PC-3 (cell line): ENCODE results near the gene IPO9. TPM values are rescaled to one million over a fixed set of nuclear protein-coding genes. Genes with fewer than 3 reads are reported as not detected.

Experiments
- ATAC-seq: fragments of 200-7000 bp; cut with Tn5 transposase; 2 replicates; pipeline ENCODE4 v1.9.1; 2020; ENCODE audit warnings: mild to moderate bottlenecking, moderate library complexity
- BruUV-seq: library from RNA; stranded (reverse); fragments of 400-500 nt; replicated peaks from 2 replicates; lab custom pipeline; 2021; lab: Mats Ljungman, UMichigan
- CTCF ChIA-PET: fragments of 300-600 bp; sonication (Branson Sonifier 250); formaldehyde crosslinking; loops from one replicate; lab custom pipeline; 2022; ENCODE audit warnings: antibody characterized with exemption; lab: Charles Lee
- POLR2A ChIA-PET: fragments of 300-600 bp; sonication (Branson Sonifier 250); formaldehyde crosslinking; loops from one replicate; lab custom pipeline; 2022; ENCODE audit warnings: antibody characterized with exemption; ENCODE audit not compliant: unreplicated experiment; lab: Charles Lee
- DNase-seq: peaks from one replicate; pipeline ENCODE4 v3.0.0-alpha.2; 2015
- H2AFZ ChIP-seq: fragments of 300-600 bp; sonication (generic); 2 replicates; pipeline ENCODE4 v1.6.0; 2016; ENCODE audit warnings: antibody characterized with exemption, low read length
- H3F3A ChIP-seq: fragments of 300-600 bp; sonication (generic); one replicate; pipeline ENCODE4 v1.6.0; 2017; ENCODE audit warnings: antibody characterized with exemption, low read length, control low read depth, mild to moderate bottlenecking; ENCODE audit not compliant: unreplicated experiment
- H3K27ac ChIP-seq: fragments of 300-600 bp; sonication (generic); 2 replicates; pipeline ENCODE4 v1.5.1; 2016; ENCODE audit warnings: mild to moderate bottlenecking, low read length
- H3K27me3 ChIP-seq: fragments of 300-600 bp; sonication (generic); 2 replicates; pipeline ENCODE4 v1.6.1; 2016; ENCODE audit warnings: low read length, mixed read lengths
- H3K36me3 ChIP-seq: fragments of 300-600 bp; sonication (generic); 2 replicates; pipeline ENCODE4 v1.6.1; 2016; ENCODE audit warnings: low read depth, mixed run types, low read length, mixed read lengths
- H3K4me1 ChIP-seq: fragments of 300-600 bp; sonication (generic); 2 replicates; pipeline ENCODE4 v1.5.1; 2016; ENCODE audit warnings: low read length; ENCODE audit not compliant: insufficient read depth
- H3K4me2 ChIP-seq: fragments of 300-600 bp; sonication (generic); 2 replicates; pipeline ENCODE4 v1.6.0; 2016; ENCODE audit warnings: low read length
- H3K4me3 ChIP-seq: fragments of 300-600 bp; sonication (generic); 2 replicates; pipeline ENCODE4 v1.5.1; 2016; ENCODE audit warnings: mild to moderate bottlenecking, low read length, mixed read lengths
- H3K79me2 ChIP-seq: fragments of 300-600 bp; sonication (generic); 2 replicates; pipeline ENCODE4 v1.6.1; 2017; ENCODE audit warnings: low read length, mixed read lengths
- H3K9ac ChIP-seq: fragments of 300-600 bp; sonication (generic); 2 replicates; pipeline ENCODE4 v1.6.0; 2016; ENCODE audit warnings: mild to moderate bottlenecking, low read length
- H3K9me2 ChIP-seq: fragments of 300-600 bp; sonication (generic); replicated peaks from 2 replicates; pipeline ENCODE4 v1.6.1; 2016; ENCODE audit warnings: mixed run types, low read length, mixed read lengths
- H3K9me3 ChIP-seq: fragments of 300-600 bp; sonication (generic); 2 replicates; pipeline ENCODE4 v1.6.1; 2016; ENCODE audit warnings: low read length, mixed read lengths
- H4K20me1 ChIP-seq: fragments of 300-600 bp; sonication (generic); 2 replicates; pipeline ENCODE4 v1.6.1; 2016; ENCODE audit warnings: low read length, mixed read lengths
- EZH2 ChIP-seq: fragments of 300-600 bp; sonication (generic); IDR thresholded peaks from one replicate; pipeline ENCODE4 v1.6.1; 2017; ENCODE audit warnings: antibody characterized with exemption, mild to moderate bottlenecking, low read length; ENCODE audit not compliant: unreplicated experiment
- EZH2phosphoT487 ChIP-seq: fragments of 300-600 bp; sonication (generic); IDR thresholded peaks from 2 replicates; pipeline ENCODE4 v1.6.1; 2018; ENCODE audit warnings: mild to moderate bottlenecking, antibody characterized with exemption, low read length, borderline replicate concordance
- intact Hi-C: fragments of 100-400 bp; cut with micrococcal nuclease; formaldehyde crosslinking; loops from 2 replicates; pipeline ENCODE4 v1.9.0; 2023
- total RNA-seq: library from RNA; depleted of rRNA; stranded (reverse); fragments of >200 nt; gene quantifications from 2 replicates; pipeline ENCODE4 v1.2.3, GENCODE V29; 2014
- TF ChIP-seq, protein P1 (sequence below): fragments of 300-600 bp; sonication (generic); conservative IDR thresholded peaks from 2 replicates; pipeline ENCODE4 v1.5.1; 2017; ENCODE audit warnings: antibody characterized with exemption, low read depth, mild to moderate bottlenecking, low read length

The IPO9 gene
- total RNA-seq, 1 experiment from 2014 or later, result 21.6 TPM

DNA sequence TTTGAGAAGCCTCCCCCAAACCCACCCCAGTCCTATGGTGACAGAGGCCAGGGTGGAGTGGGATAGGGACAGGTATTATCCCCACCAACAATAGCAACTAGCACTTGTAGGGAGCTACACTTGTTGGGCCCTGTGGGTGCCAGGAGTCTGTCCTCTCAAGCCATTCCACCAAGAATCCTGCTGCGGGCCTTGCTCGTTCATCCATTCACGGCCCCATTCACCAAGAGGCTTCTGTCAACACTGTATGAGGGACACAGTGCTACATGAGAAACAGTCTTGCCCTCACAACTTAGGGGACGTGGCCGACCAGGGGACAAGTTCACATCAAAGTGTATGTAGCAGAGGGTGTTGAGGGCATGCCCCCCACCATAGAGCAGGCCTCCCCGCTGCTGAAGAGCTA is 78.7 kb downstream of the IPO9 start:
- Histone ChIP-seq H3K9me2 (no peaks in the 10 kb centered on the region), H2AFZ (no peak overlapping the region), H3K4me3 (no peak overlapping the region), H3K4me1 (no peaks in the 10 kb centered on the region), H3K9me3 (no peaks in the 10 kb centered on the region), H3K9ac (no peak overlapping the region), H3K4me2 (no peak overlapping the region), H3K27ac (no peak overlapping the region), H3K79me2 (no peaks in the 10 kb centered on the region), H3F3A (no peaks in the 10 kb centered on the region), H3K36me3 (no peaks in the 10 kb centered on the region), H3K27me3 (no peaks in the 10 kb centered on the region), H4K20me1 (no peaks in the 10 kb centered on the region)
- CTCF ChIA-PET, result no interaction called here
- intact Hi-C loops, result no loop called here
- no peak for ATAC-seq
- POLR2A ChIA-PET, result no interaction called here
- no peak for TF ChIP-seq EZH2
- TF ChIP-seq EZH2phosphoT487, result no peak
- TF ChIP-seq, protein P1, sequence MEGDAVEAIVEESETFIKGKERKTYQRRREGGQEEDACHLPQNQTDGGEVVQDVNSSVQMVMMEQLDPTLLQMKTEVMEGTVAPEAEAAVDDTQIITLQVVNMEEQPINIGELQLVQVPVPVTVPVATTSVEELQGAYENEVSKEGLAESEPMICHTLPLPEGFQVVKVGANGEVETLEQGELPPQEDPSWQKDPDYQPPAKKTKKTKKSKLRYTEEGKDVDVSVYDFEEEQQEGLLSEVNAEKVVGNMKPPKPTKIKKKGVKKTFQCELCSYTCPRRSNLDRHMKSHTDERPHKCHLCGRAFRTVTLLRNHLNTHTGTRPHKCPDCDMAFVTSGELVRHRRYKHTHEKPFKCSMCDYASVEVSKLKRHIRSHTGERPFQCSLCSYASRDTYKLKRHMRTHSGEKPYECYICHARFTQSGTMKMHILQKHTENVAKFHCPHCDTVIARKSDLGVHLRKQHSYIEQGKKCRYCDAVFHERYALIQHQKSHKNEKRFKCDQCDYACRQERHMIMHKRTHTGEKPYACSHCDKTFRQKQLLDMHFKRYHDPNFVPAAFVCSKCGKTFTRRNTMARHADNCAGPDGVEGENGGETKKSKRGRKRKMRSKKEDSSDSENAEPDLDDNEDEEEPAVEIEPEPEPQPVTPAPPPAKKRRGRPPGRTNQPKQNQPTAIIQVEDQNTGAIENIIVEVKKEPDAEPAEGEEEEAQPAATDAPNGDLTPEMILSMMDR, result no peak
- DNase-seq, result no peak
- BruUV-seq, result no TSS peak

DNA sequence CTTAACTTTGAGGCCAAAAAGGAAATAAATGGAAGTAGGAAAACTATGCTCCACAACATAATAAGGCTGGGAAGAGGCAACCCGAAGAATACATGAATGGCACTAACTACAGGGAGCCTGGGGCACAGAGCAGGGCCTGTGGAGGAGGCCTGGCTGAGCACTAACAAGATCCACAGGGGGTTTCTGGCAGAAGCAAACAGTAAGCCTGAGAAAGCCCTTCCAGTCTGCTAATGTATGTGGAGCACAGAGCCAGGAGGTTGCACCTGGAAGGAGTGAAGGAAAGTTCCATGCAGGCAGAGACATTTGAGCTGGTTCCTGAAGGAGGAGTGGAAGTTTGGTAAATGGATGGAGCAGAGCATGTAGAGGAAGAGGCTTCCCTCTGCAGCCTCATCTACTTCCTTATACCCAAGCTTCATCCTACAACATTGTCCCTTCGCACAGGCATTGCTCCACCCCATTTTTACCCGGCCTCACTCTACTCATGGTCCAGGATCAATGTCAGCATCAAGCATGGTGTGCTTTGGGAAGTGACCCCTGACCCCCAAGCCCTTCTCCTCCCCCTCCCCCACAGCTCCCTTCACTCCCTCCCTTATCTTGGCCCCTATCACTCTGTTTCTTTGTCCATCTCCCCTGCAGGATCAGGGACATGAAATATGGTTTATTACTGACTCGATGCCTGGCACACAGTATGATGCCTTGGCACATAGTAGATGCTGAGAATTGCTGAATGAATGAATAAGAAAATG is 83.0 kb downstream of the IPO9 start:
- Histone ChIP-seq H3K4me1 (no peaks in the 10 kb centered on the region), H3K79me2 (no peaks in the 10 kb centered on the region), H3F3A (no peaks in the 10 kb centered on the region), H2AFZ (no peak overlapping the region), H3K4me2 (no peak overlapping the region), H3K27me3 (no peaks in the 10 kb centered on the region), H3K9me3 (no peaks in the 10 kb centered on the region), H3K9ac (no peak overlapping the region), H3K36me3 (no peaks in the 10 kb centered on the region), H3K27ac (no peak overlapping the region), H3K4me3 (no peak overlapping the region), H4K20me1 (no peaks in the 10 kb centered on the region), H3K9me2 (no peaks in the 10 kb centered on the region)
- TF ChIP-seq, protein P1, result no peak
- TF ChIP-seq EZH2phosphoT487 (no peak), EZH2 (no peak)
- no peak for ATAC-seq
- CTCF ChIA-PET, result no interaction called here
- no TSS peak for BruUV-seq
- POLR2A ChIA-PET, result no interaction called here
- DNase-seq, result no peak
- intact Hi-C loops, result no loop called here

DNA sequence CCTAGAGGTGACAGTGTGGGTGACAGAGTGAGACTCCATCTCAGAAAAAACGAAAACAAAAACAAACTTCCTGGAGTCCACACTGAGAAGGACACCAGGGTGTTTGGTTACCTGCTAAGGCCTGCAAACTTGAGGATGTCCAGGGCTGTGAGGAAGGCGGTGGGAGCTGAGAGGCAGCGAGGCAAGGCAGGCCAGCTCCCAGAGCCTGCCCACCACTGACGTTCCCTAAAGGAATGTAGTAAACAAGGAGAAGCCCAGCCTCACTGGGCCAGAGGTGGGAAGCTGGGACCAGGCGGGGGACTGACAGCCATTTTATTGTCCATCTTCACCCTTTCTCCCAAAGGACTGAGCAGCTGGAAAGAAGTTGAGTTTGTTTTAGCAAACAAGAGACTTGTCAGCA is 83.9 kb downstream of the IPO9 start:
- Histone ChIP-seq H3K4me2 (no peak overlapping the region), H3K9me2 (no peaks in the 10 kb centered on the region), H3K4me1 (no peaks in the 10 kb centered on the region), H2AFZ (no peak overlapping the region), H3K4me3 (no peak overlapping the region), H3K36me3 (no peaks in the 10 kb centered on the region), H3K27ac (no peak overlapping the region), H3F3A (no peaks in the 10 kb centered on the region), H4K20me1 (no peaks in the 10 kb centered on the region), H3K9ac (no peak overlapping the region), H3K79me2 (no peaks in the 10 kb centered on the region), H3K27me3 (no peaks in the 10 kb centered on the region), H3K9me3 (no peaks in the 10 kb centered on the region)
- ATAC-seq, result no peak
- intact Hi-C loops, result no loop called here
- TF ChIP-seq EZH2phosphoT487, result no peak
- no peak for TF ChIP-seq EZH2
- TF ChIP-seq, protein P1, result no peak
- no TSS peak for BruUV-seq
- DNase-seq, result no peak
- ChIA-PET CTCF (no interaction called here), POLR2A (no interaction called here)
